GM12891 (cell line): ENCODE measurements around the gene C17orf114.

Source experiments
- PAX5 ChIP-seq: IDR thresholded peaks from 2 replicates; pipeline ENCODE4 v1.6.1; 2011; ENCODE audit warnings: low read length, moderate library complexity, mild to moderate bottlenecking; ENCODE audit not compliant: insufficient read depth, severe bottlenecking
- POLR2A ChIP-seq: IDR thresholded peaks from 2 replicates; pipeline ENCODE4 v1.6.1; 2011; ENCODE audit warnings: low read depth, low read length, control low read depth
- POLR2AphosphoS5 ChIP-seq: IDR thresholded peaks from 2 replicates; pipeline ENCODE4 v1.6.1; 2011; ENCODE audit warnings: low read depth, low read length, control low read depth
- POU2F2 ChIP-seq: IDR thresholded peaks from 2 replicates; pipeline ENCODE4 v1.6.1; 2011; ENCODE audit warnings: low read depth, mild to moderate bottlenecking, control low read depth, low read length, moderate library complexity
- SPI1 ChIP-seq: IDR thresholded peaks from 2 replicates; pipeline ENCODE4 v1.6.1; 2011; ENCODE audit warnings: low read depth, low read length, control low read depth
- TAF1 ChIP-seq: IDR thresholded peaks from 2 replicates; pipeline ENCODE4 v1.6.1; 2011; ENCODE audit warnings: low read depth, low read length, control low read depth

GRCh38 chr17:4789701-4789950 lies 12.5 kb downstream of the C17orf114 start:
- no peak for TF ChIP-seq POLR2A
- no peak for TF ChIP-seq POU2F2
- no peak for TF ChIP-seq TAF1
- no peak for TF ChIP-seq POLR2AphosphoS5
- TF ChIP-seq SPI1: no peak
- no peak for TF ChIP-seq PAX5
